Measurements from ENCODE around the gene TMEM256. TPM values are rescaled to one million over a fixed set of nuclear protein-coding genes. Genes with fewer than 3 reads are reported as not detected.

Gene TMEM256
- 179 to 229 TPM (median 210 TPM) in 5 replicates for total RNA-seq (2022; extraction: Qiagen RNA extraction; ENCODE audit: low read depth)

DNA sequence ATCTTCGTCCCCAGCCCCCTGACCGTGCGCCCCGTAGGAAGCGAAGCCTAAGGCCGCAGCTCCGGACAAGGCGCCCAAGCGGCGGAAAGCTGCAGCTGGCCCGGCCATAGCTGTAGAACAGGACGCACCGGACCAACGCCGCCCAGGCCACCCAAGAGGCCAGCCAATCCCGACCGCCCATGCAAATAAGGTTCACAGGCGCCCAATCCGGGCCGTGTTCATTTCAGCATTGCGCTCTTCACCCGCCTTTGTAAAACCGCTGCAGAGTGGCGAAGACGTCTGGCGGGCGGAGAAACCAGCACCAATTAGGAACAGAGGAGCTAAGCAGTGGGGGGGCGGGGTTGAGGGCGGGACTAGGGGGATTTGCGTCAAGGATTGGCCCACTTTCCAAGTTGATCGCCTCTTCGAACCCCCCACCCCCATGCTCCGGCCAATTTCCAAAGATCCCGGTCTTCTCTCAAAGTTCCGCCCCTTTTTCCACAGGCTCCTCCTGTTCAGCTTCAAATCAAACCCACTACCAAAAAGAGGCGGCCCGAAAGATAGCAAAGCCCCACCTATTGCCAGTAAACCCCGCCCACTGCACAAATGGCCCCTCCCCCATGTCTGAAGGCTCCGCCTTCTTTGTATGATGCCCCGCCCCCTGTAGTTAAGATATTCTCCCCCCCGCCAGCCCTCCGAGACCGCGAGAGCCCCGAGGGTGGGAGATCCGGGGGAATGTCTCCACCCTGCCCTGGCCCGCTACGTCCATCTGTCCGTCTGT is at the start of gene TMEM256:
Gene TMEM256, minus strand, starts transcription at position 121 of the 760 bp plus-strand sequence. Its CDS starts 13 bp downstream, at position 108.

DNA sequence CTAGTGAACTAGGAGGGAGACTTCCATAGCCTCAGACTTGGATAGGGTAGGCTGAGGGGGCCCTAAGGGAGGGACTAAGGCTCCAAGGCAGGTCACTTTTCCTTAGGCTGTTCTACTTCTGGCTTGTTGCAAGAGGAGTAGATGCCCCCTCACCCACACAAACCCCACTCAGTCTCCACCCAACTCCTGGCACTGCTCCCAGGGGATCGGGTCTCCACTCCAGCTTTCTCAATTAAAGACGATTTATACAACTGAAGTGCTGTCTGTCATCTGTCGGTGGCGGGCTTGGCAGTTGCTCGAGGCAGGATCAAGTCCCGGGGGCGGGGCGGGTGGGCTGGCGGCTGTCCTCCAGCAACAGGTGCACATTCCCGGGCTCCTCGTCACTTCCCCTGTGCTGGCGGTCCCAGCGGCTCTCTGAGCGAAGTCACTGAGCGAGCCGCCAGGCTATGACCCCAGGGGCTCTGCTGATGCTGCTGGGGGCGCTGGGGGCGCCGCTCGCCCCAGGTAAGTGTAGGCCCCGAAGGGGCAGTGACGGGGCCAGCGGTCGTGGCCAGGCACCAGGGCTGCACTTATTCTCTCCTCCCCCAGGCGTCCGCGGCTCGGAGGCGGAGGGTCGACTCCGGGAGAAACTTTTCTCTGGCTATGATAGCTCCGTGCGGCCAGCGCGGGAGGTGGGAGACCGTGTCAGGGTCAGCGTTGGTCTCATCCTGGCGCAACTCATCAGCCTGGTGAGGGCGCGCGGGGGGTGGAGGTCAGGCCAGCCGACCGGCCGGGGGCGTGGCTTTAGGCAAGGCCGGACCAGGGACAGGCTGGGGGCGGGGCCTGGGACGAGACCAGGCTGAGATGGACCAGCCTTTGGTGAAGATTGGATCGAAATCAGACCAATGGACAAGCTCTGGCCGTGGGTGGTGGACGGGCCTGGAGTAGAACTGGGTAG is 41.1 kb upstream of the TMEM256 start, which contains the start of gene CHRNB1:
Gene CHRNB1, plus strand, starts transcription at position 380 of the 937 bp plus-strand sequence. Its CDS starts 67 bp downstream, at position 447.

DNA sequence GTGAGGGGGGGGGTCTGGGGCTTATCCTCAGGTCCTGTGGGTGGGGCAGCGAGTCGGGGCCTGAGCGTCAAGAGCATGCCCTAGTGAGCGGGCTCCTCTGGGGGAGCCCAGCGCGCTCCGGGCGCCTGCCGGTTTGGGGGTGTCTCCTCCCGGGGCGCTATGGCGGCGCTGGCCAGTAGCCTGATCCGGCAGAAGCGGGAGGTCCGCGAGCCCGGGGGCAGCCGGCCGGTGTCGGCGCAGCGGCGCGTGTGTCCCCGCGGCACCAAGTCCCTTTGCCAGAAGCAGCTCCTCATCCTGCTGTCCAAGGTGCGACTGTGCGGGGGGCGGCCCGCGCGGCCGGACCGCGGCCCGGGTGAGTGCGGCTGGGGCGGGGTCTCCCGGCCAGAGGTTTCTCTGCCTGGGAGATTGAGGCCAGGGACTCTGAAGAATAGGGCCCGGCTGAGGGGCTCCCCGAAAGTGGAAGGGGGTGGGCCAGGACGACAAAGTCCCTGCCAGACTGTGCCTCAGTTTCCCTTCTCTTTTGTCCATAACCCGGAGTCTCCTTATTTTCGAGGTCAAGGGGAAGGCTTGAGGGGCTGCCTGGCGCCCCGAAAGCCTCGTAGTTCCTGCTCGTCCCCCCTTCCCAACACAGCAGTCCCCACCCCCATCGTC is 35.7 kb upstream of the TMEM256 start, which contains the start of gene FGF11:
Gene FGF11, plus strand, starts transcription at position 51 of the 651 bp plus-strand sequence. Its CDS starts 109 bp downstream, at position 160.

DNA sequence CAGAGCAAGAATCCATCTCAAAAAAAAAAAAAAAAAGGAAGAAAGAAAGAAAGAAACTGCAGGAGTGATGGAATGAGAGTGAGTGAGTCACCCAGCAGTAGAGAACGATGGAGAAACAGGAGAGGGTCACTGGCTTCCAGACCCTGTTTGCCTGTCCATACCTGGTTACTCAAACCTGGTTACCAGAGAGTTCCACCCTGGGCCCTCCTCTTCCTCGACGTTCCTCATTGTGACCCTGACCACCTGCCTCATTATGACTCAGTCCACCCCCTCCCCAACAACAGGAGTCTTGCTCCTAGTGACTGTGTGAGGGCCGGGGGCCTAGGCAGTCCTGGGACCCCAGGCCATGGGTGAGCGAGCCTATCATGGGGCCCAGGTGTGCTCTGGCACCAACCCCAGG is 24.7 kb upstream of the TMEM256 start, which contains the start of gene SPEM3:
Gene SPEM3, plus strand, starts transcription at position 301 of the 400 bp plus-strand sequence. Its CDS starts 46 bp downstream, at position 347.

DNA sequence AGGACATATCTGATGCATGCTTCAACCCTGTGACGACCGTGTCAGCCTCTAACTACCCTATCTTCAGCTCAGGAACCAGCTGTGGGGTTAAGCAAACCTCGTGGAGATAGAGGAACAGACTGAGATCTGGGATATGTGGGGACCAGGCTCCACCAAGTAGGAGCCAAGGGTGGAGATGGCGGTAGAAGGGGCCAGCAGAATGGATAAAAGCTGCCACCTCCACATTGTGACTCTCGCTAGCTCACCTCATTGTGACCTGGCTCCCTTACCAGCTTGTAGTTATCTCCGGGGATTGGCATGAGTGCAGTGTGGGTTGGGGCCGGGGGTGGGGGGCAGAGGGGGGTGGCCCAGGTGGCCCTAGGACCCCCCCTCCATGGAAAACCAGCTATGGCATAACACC is 21.4 kb upstream of the TMEM256 start, which contains the start of gene SPEM2:
Gene SPEM2, plus strand, starts transcription at position 301 of the 400 bp plus-strand sequence. Its CDS starts 73 bp downstream, at position 374.

GRCh38 chr17:7419819-7420610 is 16.1 kb upstream of the TMEM256 start, which contains the start of gene SPEM1:
TSS of gene SPEM1 (plus strand) at chr17:7420324. CDS start at chr17:7420385, 61 bp downstream.

GRCh38 chr17:7407485-7408251 is 3.8 kb upstream of the TMEM256 start, which contains the start of gene NLGN2:
TSS of gene NLGN2 (plus strand) at chr17:7407845. CDS start at chr17:7408256, 411 bp downstream.

GRCh38 chr17:7394452-7395191 is 9.3 kb downstream of the TMEM256 start, which contains the start of gene PLSCR3:
TSS of gene PLSCR3 (minus strand) at chr17:7394525. CDS start at chr17:7394110, 415 bp downstream.

DNA sequence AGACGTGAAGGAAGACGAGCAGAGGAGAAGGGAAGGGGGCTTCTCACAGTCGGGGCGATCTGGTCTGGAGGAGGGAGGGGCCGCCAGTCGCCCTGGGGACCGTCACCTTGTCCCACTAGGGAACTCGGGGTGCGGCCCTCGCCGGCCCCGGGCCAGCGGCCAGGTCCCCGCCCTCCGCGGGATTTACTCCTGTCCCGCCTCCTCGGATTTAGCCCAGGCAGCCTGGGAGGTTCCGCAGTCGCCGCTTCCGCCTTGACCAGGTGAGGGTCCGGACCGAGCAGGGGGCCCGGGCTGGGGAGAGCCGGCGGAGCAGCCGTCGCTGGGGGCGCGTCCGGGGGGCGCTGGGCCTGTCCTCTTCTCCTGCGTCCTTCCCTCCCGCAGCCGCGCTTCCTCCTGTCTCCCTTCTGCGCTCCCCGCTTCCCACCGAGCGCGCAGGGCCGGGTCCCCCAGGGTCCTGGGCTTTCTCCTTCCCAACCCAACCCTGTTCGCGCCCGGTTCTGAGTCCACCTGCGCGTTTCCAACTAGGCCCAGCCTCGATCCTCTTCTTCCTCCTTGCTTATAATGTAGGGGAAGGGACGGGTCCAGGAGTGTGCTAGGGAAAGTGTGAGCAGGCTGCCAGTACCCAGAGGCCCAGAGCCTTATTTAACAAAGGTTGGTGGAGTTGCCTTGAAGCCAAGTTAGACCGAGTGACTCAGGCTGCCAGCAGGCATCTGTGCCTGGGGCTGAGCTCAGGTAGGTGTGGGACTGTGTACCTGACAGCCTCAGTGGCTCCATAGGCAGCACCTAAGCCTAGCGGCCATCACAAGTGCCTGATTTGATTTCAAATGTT is 22.8 kb downstream of the TMEM256 start, which contains the start of gene TNK1:
Gene TNK1, plus strand, starts transcription at position 235 of the 829 bp plus-strand sequence. CDS start 1,838 bp downstream, outside the sequence.

DNA sequence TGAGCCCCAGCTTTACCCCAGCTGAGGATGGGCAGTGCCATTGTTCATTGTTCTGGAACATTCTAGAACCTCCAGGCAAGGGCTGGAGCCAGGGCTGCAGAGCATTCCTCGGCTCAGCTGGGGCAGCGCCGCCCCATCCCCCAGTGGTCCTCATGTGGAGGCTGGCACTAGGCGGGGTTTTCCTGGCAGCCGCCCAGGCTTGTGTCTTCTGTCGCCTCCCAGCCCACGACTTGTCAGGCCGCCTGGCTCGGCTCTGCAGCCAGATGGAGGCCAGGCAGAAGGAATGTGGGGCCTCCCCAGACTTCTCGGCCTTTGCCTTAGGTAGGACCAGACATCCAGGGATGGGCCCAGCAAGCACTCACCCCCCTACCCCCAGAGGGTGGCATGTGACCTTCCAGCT is 48.8 kb downstream of the TMEM256 start, which contains the start of gene TMEM95:
Gene TMEM95, plus strand, starts transcription at position 104 of the 400 bp plus-strand sequence. Its CDS starts 49 bp downstream, at position 153.

Other genes with a start within 250 kb of the TMEM256 start
- gene ASGR1, start 224.7 kb downstream of the TMEM256 start, total RNA-seq (2022; extraction: Qiagen RNA extraction; ENCODE audit: low read depth): 0.69 to 2.2 TPM (median 1.1 TPM) in 5 replicates
- 5.1 to 8.9 TPM (median 7.9 TPM) in 5 replicates for gene DLG4, start 184.3 kb downstream of the TMEM256 start, total RNA-seq (2022; extraction: Qiagen RNA extraction; ENCODE audit: low read depth)
- 303 to 481 TPM (median 423 TPM) in 5 replicates for gene ACADVL, start 184.2 kb downstream of the TMEM256 start, total RNA-seq (2022; extraction: Qiagen RNA extraction; ENCODE audit: low read depth)
- gene DVL2, start 169.6 kb downstream of the TMEM256 start, total RNA-seq (2022; extraction: Qiagen RNA extraction; ENCODE audit: low read depth): 23.8 to 44.5 TPM (median 38.9 TPM) in 5 replicates
- gene PHF23, start 164.6 kb downstream of the TMEM256 start, total RNA-seq (2022; extraction: Qiagen RNA extraction; ENCODE audit: low read depth): 82.5 to 108 TPM (median 92.1 TPM) in 5 replicates
- 646 to 813 TPM (median 659 TPM) in 5 replicates for gene GABARAP, start 161.6 kb downstream of the TMEM256 start, total RNA-seq (2022; extraction: Qiagen RNA extraction; ENCODE audit: low read depth)
- 216 to 257 TPM (median 229 TPM) in 5 replicates for gene CTDNEP1, start 152.4 kb downstream of the TMEM256 start, total RNA-seq (2022; extraction: Qiagen RNA extraction; ENCODE audit: low read depth)
- 101 to 153 TPM (median 123 TPM) in 5 replicates for gene ELP5, start 151.9 kb downstream of the TMEM256 start, total RNA-seq (2022; extraction: Qiagen RNA extraction; ENCODE audit: low read depth)
- 0.29 to 2.9 TPM (median 1.6 TPM) in 5 replicates for gene CLDN7, start 141.6 kb downstream of the TMEM256 start, total RNA-seq (2022; extraction: Qiagen RNA extraction; ENCODE audit: low read depth)
- 0.20 to 0.42 TPM (median 0.27 TPM) in 5 replicates for gene SLC2A4, start 122.4 kb downstream of the TMEM256 start, total RNA-seq (2022; extraction: Qiagen RNA extraction; ENCODE audit: low read depth)
- 0.19 to 0.84 TPM (median 0.47 TPM) in 5 replicates for gene YBX2, start 109.5 kb downstream of the TMEM256 start, total RNA-seq (2022; extraction: Qiagen RNA extraction; ENCODE audit: low read depth)
- 1,510 to 1,758 TPM (median 1,707 TPM) in 5 replicates for gene EIF5A, start 96.5 kb downstream of the TMEM256 start, total RNA-seq (2022; extraction: Qiagen RNA extraction; ENCODE audit: low read depth)
- 96.6 to 116 TPM (median 107 TPM) in 5 replicates for gene GPS2, start 88.7 kb downstream of the TMEM256 start, total RNA-seq (2022; extraction: Qiagen RNA extraction; ENCODE audit: low read depth)
- 17.1 to 38.9 TPM (median 32.2 TPM) in 5 replicates for gene NEURL4, start 74.8 kb downstream of the TMEM256 start, total RNA-seq (2022; extraction: Qiagen RNA extraction; ENCODE audit: low read depth)
- gene ACAP1, start 67.6 kb downstream of the TMEM256 start, total RNA-seq (2022; extraction: Qiagen RNA extraction; ENCODE audit: low read depth): 2.9 to 5.3 TPM (median 3.1 TPM) in 5 replicates
- 10.1 to 14.9 TPM (median 13.1 TPM) in 5 replicates for gene KCTD11, start 51.9 kb downstream of the TMEM256 start, total RNA-seq (2022; extraction: Qiagen RNA extraction; ENCODE audit: low read depth)
- not detected in 5 replicates for gene TMEM95, start 48.9 kb downstream of the TMEM256 start, total RNA-seq (2022; extraction: Qiagen RNA extraction; ENCODE audit: low read depth)
- gene TNK1, start 23.0 kb downstream of the TMEM256 start, total RNA-seq (2022; extraction: Qiagen RNA extraction; ENCODE audit: low read depth): 1.3 to 1.9 TPM (median 1.8 TPM) in 5 replicates
- 29.3 to 48.8 TPM (median 39.6 TPM) in 5 replicates for gene PLSCR3, start 9.6 kb downstream of the TMEM256 start, total RNA-seq (2022; extraction: Qiagen RNA extraction; ENCODE audit: low read depth)
- 11.6 to 21.8 TPM (median 19.1 TPM) in 5 replicates for gene NLGN2, start 3.7 kb upstream of the TMEM256 start, total RNA-seq (2022; extraction: Qiagen RNA extraction; ENCODE audit: low read depth)
- not detected in 5 replicates for gene SPEM1, start 16.2 kb upstream of the TMEM256 start, total RNA-seq (2022; extraction: Qiagen RNA extraction; ENCODE audit: low read depth)
- not detected in 5 replicates for gene SPEM2, start 21.5 kb upstream of the TMEM256 start, total RNA-seq (2022; extraction: Qiagen RNA extraction; ENCODE audit: low read depth)
- not detected in 5 replicates for gene SPEM3, start 24.8 kb upstream of the TMEM256 start, total RNA-seq (2022; extraction: Qiagen RNA extraction; ENCODE audit: low read depth)
- 9.4 to 14.9 TPM (median 13.7 TPM) in 5 replicates for gene TMEM102, start 31.3 kb upstream of the TMEM256 start, total RNA-seq (2022; extraction: Qiagen RNA extraction; ENCODE audit: low read depth)
- gene FGF11, start 35.4 kb upstream of the TMEM256 start, total RNA-seq (2022; extraction: Qiagen RNA extraction; ENCODE audit: low read depth): 0.99 to 1.7 TPM (median 1.0 TPM) in 5 replicates
- 6.9 to 9.9 TPM (median 9.7 TPM) in 5 replicates for gene CHRNB1, start 41.0 kb upstream of the TMEM256 start, total RNA-seq (2022; extraction: Qiagen RNA extraction; ENCODE audit: low read depth)
- gene ZBTB4, start 75.5 kb upstream of the TMEM256 start, total RNA-seq (2022; extraction: Qiagen RNA extraction; ENCODE audit: low read depth): 18.5 to 27.9 TPM (median 24.6 TPM) in 5 replicates
- not detected in 5 replicates for gene SLC35G6, start 77.3 kb upstream of the TMEM256 start, total RNA-seq (2022; extraction: Qiagen RNA extraction; ENCODE audit: low read depth)
- gene POLR2A, start 80.3 kb upstream of the TMEM256 start, total RNA-seq (2022; extraction: Qiagen RNA extraction; ENCODE audit: low read depth): 47.9 to 98.5 TPM (median 85.3 TPM) in 5 replicates
- gene TNFSF12, start 145.0 kb upstream of the TMEM256 start, total RNA-seq (2022; extraction: Qiagen RNA extraction; ENCODE audit: low read depth): 7.8 to 14.5 TPM (median 12.5 TPM) in 5 replicates
- 0.09 to 1.5 TPM (median 0.57 TPM) in 5 replicates for gene TNFSF13, start 154.7 kb upstream of the TMEM256 start, total RNA-seq (2022; extraction: Qiagen RNA extraction; ENCODE audit: low read depth)
- gene SENP3, start 157.8 kb upstream of the TMEM256 start, total RNA-seq (2022; extraction: Qiagen RNA extraction; ENCODE audit: low read depth): 96.5 to 108 TPM (median 105 TPM) in 5 replicates
- 23.3 to 40.6 TPM (median 33.0 TPM) in 5 replicates for gene CD68, start 175.5 kb upstream of the TMEM256 start, total RNA-seq (2022; extraction: Qiagen RNA extraction; ENCODE audit: low read depth)
- 110 to 132 TPM (median 116 TPM) in 5 replicates for gene MPDU1, start 179.8 kb upstream of the TMEM256 start, total RNA-seq (2022; extraction: Qiagen RNA extraction; ENCODE audit: low read depth)
- gene SOX15, start 186.0 kb upstream of the TMEM256 start, total RNA-seq (2022; extraction: Qiagen RNA extraction; ENCODE audit: low read depth): 0.22 to 0.34 TPM (median 0.30 TPM) in 5 replicates
- 45.1 to 62.0 TPM (median 57.6 TPM) in 5 replicates for gene FXR2, start 210.8 kb upstream of the TMEM256 start, total RNA-seq (2022; extraction: Qiagen RNA extraction; ENCODE audit: low read depth)
- 58.1 to 95.8 TPM (median 79.3 TPM) in 5 replicates for gene SAT2, start 223.7 kb upstream of the TMEM256 start, total RNA-seq (2022; extraction: Qiagen RNA extraction; ENCODE audit: low read depth)
- gene SHBG, start 226.0 kb upstream of the TMEM256 start, total RNA-seq (2022; extraction: Qiagen RNA extraction; ENCODE audit: low read depth): 0.32 to 1.1 TPM (median 0.62 TPM) in 5 replicates
- 0.20 to 0.74 TPM (median 0.22 TPM) in 5 replicates for gene ATP1B2, start 246.8 kb upstream of the TMEM256 start, total RNA-seq (2022; extraction: Qiagen RNA extraction; ENCODE audit: low read depth)